GM23338 (cell line): Measurements from ENCODE around the gene FILIP1.

Source experiments
- CREB1 ChIP-seq: fragments of 250-450 bp; sonication (Bioruptor Pico); IDR thresholded peaks from 2 replicates; pipeline ENCODE4 v1.5.0; 2020; ENCODE audit warnings: low read depth, mild to moderate bottlenecking, moderate library complexity
- CTCF ChIP-seq, 2 experiments: fragments of 200-600 bp in 1 of 2; sonication (generic) in 1 of 2; conservative IDR thresholded peaks; 2 replicates each; pipeline versions ENCODE4 v1.5.1 to v1.6.1; 2016 to 2017; ENCODE audit warnings: antibody characterized with exemption in 2 of 2, low read depth in 2 of 2, mild to moderate bottlenecking in 2 of 2, moderate library complexity in 1 of 2
- ETS1 ChIP-seq: IDR thresholded peaks from 2 replicates; pipeline ENCODE4 v1.6.1; 2016; ENCODE audit warnings: antibody characterized with exemption
- EZH2 ChIP-seq: fragments of 200-600 bp; sonication (generic); IDR thresholded peaks from one replicate; pipeline ENCODE4 v1.8.0; 2017; ENCODE audit warnings: antibody characterized with exemption, mild to moderate bottlenecking, low read depth; ENCODE audit not compliant: unreplicated experiment
- EZH2phosphoT487 ChIP-seq: fragments of 200-600 bp; sonication (generic); IDR thresholded peaks from one replicate; pipeline ENCODE4 v1.8.1; 2018; ENCODE audit warnings: antibody characterized with exemption; ENCODE audit not compliant: unreplicated experiment
- JUNB ChIP-seq: IDR thresholded peaks from one replicate; pipeline ENCODE4 v1.6.1; 2016; ENCODE audit warnings: antibody characterized with exemption; ENCODE audit not compliant: unreplicated experiment
- NANOG ChIP-seq: IDR thresholded peaks from 2 replicates; pipeline ENCODE4 v1.6.1; 2016; ENCODE audit warnings: antibody characterized with exemption, borderline replicate concordance
- POLR2AphosphoS5 ChIP-seq: IDR thresholded peaks from 2 replicates; pipeline ENCODE4 v1.6.1; 2016; ENCODE audit warnings: antibody characterized with exemption, low read depth
- REST ChIP-seq: IDR thresholded peaks from one replicate; pipeline ENCODE4 v1.6.1; 2018; ENCODE audit warnings: antibody characterized with exemption; ENCODE audit not compliant: unreplicated experiment
- STAT1 ChIP-seq: IDR thresholded peaks from one replicate; pipeline ENCODE4 v1.6.1; 2016; ENCODE audit warnings: antibody characterized with exemption; ENCODE audit not compliant: unreplicated experiment
- ZNF114 ChIP-seq: fragments of 250-450 bp; sonication (Bioruptor Pico); IDR thresholded peaks from 2 replicates; pipeline ENCODE4 v1.5.0; 2020; ENCODE audit warnings: mild to moderate bottlenecking, moderate library complexity
- ZNF331 ChIP-seq: fragments of 250-450 bp; sonication (Bioruptor Pico); IDR thresholded peaks from 2 replicates; pipeline ENCODE4 v1.5.0; 2020; ENCODE audit warnings: low read depth, mild to moderate bottlenecking, moderate library complexity
- ZNF462 ChIP-seq: fragments of 250-450 bp; sonication (Bioruptor Pico); IDR thresholded peaks from 2 replicates; pipeline ENCODE4 v1.5.0; 2020; ENCODE audit warnings: mild to moderate bottlenecking, moderate library complexity

GRCh38 chr6:75402296-75402695 lies 91.3 kb downstream of the FILIP1 start:
- TF ChIP-seq EZH2phosphoT487 = no peak
- no peak for TF ChIP-seq CTCF (conservative IDR thresholded peaks at IDR 0.05; ENCODE audit: low read depth in 2 of 2)
- no peak for TF ChIP-seq POLR2AphosphoS5
- no peak for TF ChIP-seq REST
- TF ChIP-seq ETS1 = no peak
- no peak for TF ChIP-seq CREB1 (CRISPR knock-in tag)
- TF ChIP-seq JUNB = no peak
- no peak for TF ChIP-seq EZH2
- TF ChIP-seq NANOG = no peak
- TF ChIP-seq ZNF114 (CRISPR knock-in tag) = no peak
- no peak for TF ChIP-seq ZNF331 (CRISPR knock-in tag)
- no peak for TF ChIP-seq STAT1
- no peak for TF ChIP-seq ZNF462
